IMR-90 (cell line): ENCODE data around the gene WASF1.

Experiments
- POLR2A ChIP-seq: IDR thresholded peaks from 2 replicates; pipeline ENCODE4 v1.6.1; 2012; ENCODE audit warnings: mild to moderate bottlenecking, low read depth, low read length
- RFX5 ChIP-seq: IDR thresholded peaks from 2 replicates; pipeline ENCODE4 v1.8.0; 2012; ENCODE audit warnings: low read depth, mild to moderate bottlenecking, low read length, moderate library complexity
- TF ChIP-seq, protein P1 (sequence below): conservative IDR thresholded peaks from 2 replicates; pipeline ENCODE4 v1.5.1; 2012; ENCODE audit warnings: mild to moderate bottlenecking, low read depth, low read length, improper control_type of control experiment
- TF ChIP-seq, protein P2 (sequence below): fragments of 150-350 bp; IDR thresholded peaks from 2 replicates; pipeline ENCODE4 v1.6.1; 2017; ENCODE audit warnings: mild to moderate bottlenecking, antibody characterized with exemption, low read length, low read depth

DNA sequence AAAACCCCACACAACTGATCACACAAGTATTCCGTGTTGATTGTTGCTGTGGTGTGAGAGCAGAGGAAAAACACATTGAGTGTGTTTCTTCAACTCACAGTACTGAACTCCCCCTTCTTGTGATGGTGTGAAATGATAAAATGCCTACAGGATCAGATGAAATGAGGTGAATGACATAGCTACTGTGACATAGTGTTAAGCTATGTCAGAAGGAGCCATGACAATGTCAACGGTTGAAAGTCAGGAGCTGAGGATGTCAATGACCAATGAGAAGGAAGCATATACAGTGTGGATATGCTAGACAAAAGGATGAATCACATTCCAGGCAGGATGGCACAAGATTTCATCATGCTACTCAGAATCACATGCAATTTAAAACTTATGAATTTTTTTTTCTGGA lies 38.8 kb downstream of the WASF1 start:
- TF ChIP-seq, protein P1, sequence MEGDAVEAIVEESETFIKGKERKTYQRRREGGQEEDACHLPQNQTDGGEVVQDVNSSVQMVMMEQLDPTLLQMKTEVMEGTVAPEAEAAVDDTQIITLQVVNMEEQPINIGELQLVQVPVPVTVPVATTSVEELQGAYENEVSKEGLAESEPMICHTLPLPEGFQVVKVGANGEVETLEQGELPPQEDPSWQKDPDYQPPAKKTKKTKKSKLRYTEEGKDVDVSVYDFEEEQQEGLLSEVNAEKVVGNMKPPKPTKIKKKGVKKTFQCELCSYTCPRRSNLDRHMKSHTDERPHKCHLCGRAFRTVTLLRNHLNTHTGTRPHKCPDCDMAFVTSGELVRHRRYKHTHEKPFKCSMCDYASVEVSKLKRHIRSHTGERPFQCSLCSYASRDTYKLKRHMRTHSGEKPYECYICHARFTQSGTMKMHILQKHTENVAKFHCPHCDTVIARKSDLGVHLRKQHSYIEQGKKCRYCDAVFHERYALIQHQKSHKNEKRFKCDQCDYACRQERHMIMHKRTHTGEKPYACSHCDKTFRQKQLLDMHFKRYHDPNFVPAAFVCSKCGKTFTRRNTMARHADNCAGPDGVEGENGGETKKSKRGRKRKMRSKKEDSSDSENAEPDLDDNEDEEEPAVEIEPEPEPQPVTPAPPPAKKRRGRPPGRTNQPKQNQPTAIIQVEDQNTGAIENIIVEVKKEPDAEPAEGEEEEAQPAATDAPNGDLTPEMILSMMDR = no peak
- TF ChIP-seq RFX5 (no peak), POLR2A (no peak)
- TF ChIP-seq, protein P2, sequence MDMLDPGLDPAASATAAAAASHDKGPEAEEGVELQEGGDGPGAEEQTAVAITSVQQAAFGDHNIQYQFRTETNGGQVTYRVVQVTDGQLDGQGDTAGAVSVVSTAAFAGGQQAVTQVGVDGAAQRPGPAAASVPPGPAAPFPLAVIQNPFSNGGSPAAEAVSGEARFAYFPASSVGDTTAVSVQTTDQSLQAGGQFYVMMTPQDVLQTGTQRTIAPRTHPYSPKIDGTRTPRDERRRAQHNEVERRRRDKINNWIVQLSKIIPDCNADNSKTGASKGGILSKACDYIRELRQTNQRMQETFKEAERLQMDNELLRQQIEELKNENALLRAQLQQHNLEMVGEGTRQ = no peak
